AG10803 (cell line): Measurements from ENCODE around the gene ASIP.

Experiments
- DNase-seq: peaks from one replicate; pipeline ENCODE4 v3.0.0; 2010; ENCODE audit warnings: low read depth
- H3K4me3 ChIP-seq: 2 replicates; pipeline ENCODE4 v1.5.1; 2011; ENCODE audit warnings: mild to moderate bottlenecking, low read length, control low read depth
- TF ChIP-seq, protein P1 (sequence below): conservative IDR thresholded peaks from 2 replicates; pipeline ENCODE4 v1.5.1; 2011; ENCODE audit warnings: mild to moderate bottlenecking, low read length, control low read depth, inconsistent platforms

The ASIP gene

DNA sequence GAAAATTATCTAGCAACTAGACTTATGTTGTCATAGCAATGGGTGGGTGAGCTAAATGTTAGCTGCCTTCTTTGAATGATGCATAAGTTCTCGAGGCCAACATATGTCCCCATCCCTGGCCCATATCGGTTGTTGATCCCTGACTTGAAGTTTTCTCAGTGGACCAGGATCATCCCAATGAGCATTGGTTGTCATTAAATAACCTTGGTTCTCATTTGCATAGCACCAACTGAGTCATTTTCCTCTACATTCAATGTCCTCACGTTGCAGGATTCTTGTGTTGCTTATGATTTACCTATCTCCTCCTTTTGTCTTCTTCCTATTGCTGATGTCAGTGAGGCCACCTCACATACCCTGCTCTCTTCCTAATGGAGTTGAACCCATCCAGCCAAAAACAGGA lies 74.0 kb downstream of the ASIP start:
- no peak for DNase-seq
- TF ChIP-seq, protein P1, sequence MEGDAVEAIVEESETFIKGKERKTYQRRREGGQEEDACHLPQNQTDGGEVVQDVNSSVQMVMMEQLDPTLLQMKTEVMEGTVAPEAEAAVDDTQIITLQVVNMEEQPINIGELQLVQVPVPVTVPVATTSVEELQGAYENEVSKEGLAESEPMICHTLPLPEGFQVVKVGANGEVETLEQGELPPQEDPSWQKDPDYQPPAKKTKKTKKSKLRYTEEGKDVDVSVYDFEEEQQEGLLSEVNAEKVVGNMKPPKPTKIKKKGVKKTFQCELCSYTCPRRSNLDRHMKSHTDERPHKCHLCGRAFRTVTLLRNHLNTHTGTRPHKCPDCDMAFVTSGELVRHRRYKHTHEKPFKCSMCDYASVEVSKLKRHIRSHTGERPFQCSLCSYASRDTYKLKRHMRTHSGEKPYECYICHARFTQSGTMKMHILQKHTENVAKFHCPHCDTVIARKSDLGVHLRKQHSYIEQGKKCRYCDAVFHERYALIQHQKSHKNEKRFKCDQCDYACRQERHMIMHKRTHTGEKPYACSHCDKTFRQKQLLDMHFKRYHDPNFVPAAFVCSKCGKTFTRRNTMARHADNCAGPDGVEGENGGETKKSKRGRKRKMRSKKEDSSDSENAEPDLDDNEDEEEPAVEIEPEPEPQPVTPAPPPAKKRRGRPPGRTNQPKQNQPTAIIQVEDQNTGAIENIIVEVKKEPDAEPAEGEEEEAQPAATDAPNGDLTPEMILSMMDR, result no peak
- no peak overlapping the region for H3K4me3 ChIP-seq

DNA sequence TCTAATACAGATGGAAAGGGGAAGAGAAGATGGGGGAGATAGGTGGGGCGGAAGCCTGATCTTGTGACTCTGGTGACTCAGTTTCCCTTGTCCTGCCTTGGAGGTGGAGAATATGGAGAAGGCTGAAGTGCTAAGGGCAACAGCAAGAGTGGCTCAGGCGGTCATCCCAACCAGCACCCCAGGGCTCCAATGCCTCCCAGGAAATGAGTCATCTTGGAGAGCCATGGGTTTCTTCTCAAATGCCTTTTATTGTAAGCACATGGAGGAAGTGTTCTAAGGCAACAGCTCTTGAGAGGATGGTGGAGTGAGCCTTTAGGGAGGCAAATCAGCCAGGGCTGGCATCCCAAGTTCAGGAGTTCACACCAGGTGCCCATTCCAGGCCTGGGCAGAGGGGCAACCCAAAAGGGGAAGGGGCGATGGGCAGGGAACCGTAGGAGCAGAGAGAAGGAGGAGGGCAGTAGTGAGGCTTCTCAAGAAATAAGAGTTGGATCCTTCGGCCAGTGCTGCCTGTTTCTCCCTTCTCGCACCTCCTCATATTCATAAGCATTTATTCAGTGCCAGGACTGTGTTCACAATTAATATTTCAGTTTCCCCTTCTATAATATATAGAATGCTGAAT lies 75.1 kb downstream of the ASIP start:
- H3K4me3 ChIP-seq, result no peak overlapping the region
- TF ChIP-seq, protein P1, result no peak
- peak; percentile 57 for DNase-seq
